K562 treated with DMSO at 1 percent for 12 hours (cell line): ENCODE results near the gene OR10J5. TPM values are rescaled to one million over a fixed set of nuclear protein-coding genes. Genes with fewer than 3 reads are reported as not detected.

Experiments
- total RNA-seq: library from RNA; unstranded; fragments of 300-600 nt; gene quantifications from 2 replicates; pipeline ENCODE4 v1.2.3, GENCODE V29; 2022; ENCODE audit not compliant: insufficient read depth

The OR10J5 gene, protein sequence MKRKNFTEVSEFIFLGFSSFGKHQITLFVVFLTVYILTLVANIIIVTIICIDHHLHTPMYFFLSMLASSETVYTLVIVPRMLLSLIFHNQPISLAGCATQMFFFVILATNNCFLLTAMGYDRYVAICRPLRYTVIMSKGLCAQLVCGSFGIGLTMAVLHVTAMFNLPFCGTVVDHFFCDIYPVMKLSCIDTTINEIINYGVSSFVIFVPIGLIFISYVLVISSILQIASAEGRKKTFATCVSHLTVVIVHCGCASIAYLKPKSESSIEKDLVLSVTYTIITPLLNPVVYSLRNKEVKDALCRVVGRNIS
- not detected in 2 replicates for total RNA-seq

DNA sequence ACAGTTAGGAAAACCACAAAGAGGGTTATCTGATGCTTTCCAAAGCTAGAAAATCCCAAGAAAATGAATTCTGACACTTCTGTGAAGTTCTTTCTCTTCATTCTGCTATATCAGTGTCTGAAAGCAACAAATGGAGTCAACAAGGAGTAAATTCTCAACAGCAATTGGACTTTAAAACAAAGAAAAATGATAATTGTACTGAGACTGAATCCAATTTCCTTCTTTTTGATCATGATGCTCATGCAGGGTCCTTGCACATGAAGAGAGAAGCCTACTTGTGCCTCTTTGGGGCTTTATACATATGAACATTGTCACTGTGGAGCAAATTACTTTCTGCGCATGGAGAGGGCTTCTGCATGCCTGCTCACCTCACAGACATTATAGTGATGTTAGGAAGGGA, at the start of gene OR10J5:
OR10J5 (minus strand) TSS at position 101 of the 400 bp plus-strand sequence; CDS start at position 101, 0 bp downstream.

Other genes starting within 250 kb of the OR10J5 start
- gene FCER1A, start 233.7 kb downstream of the OR10J5 start, total RNA-seq = not detected in 2 replicates
- not detected in 2 replicates for gene OR10J4, start 103.8 kb downstream of the OR10J5 start, total RNA-seq
- not detected in 2 replicates for gene OR10J1, start 96.3 kb downstream of the OR10J5 start, total RNA-seq
- not detected in 2 replicates for gene APCS, start 51.8 kb upstream of the OR10J5 start, total RNA-seq
- not detected in 2 replicates for gene CRP, start 178.6 kb upstream of the OR10J5 start, total RNA-seq
- gene DUSP23, start 245.0 kb upstream of the OR10J5 start, total RNA-seq = 43.1 and 84.7 TPM in 2 replicates